HEK293 (cell line): ENCODE data around the gene FSD1.
A peak's percentile ranks its signal among the peaks of the same experiment; 100 is the strongest.

Experiments
- CTCF ChIA-PET: fragments of 350-600 bp; formaldehyde crosslinking; extraction: SDS; loops from one replicate; lab custom pipeline; 2021; ENCODE audit warnings: antibody characterized with exemption; lab: Yijun Ruan, JAX
- POLR2A ChIA-PET: fragments of 300-600 bp; formaldehyde crosslinking; extraction: SDS; loops from one replicate; lab custom pipeline; 2020; ENCODE audit warnings: antibody characterized with exemption, inconsistent platforms; lab: Yijun Ruan, JAX
- H3K27ac ChIP-seq: fragments of 200-500 bp; sonication (Bioruptor generic); 2 replicates; pipeline ENCODE4 v1.5.1; 2014; ENCODE audit warnings: low read depth, low read length, control low read depth, inconsistent platforms; ENCODE audit errors: extremely low read depth
- H3K36me3 ChIP-seq, 2 experiments: fragments of 200-500 bp in 1 of 2; sonication (Bioruptor generic) in 1 of 2; 1 replicate in 1 of 2; 2 replicates in 1 of 2; pipeline ENCODE4 v1.5.1; 2014 to 2017; ENCODE audit warnings: inconsistent platforms in 2 of 2, low read length in 2 of 2; ENCODE audit not compliant: control insufficient read depth in 2 of 2, insufficient read depth in 1 of 2
- H3K4me1 ChIP-seq: fragments of 200-500 bp; sonication (Bioruptor generic); 2 replicates; pipeline ENCODE4 v1.5.1; 2014; ENCODE audit warnings: mild to moderate bottlenecking, low read length, inconsistent platforms; ENCODE audit not compliant: control insufficient read depth, insufficient read depth
- H3K4me3 ChIP-seq: 2 replicates; pipeline ENCODE4 v1.5.1; 2011; ENCODE audit warnings: low read depth, mild to moderate bottlenecking, control low read depth, low read length, moderate library complexity
- H3K9me3 ChIP-seq: fragments of 200-500 bp; sonication (Bioruptor generic); 2 replicates; pipeline ENCODE4 v1.5.1; 2014; ENCODE audit warnings: low read depth, low read length, inconsistent platforms; ENCODE audit not compliant: control insufficient read depth, insufficient read depth
- EGR2 ChIP-seq: fragments of 450-650 bp; formaldehyde crosslinking; IDR thresholded peaks from 2 replicates; pipeline ENCODE4 v1.5.1; 2016; ENCODE audit warnings: low read depth, missing biosample characterization, missing genetic modification characterization
- FEZF1 ChIP-seq: fragments of 450-650 bp; formaldehyde crosslinking; IDR thresholded peaks from 2 replicates; pipeline ENCODE4 v1.5.1; 2016; ENCODE audit warnings: missing biosample characterization, missing genetic modification characterization
- GLIS1 ChIP-seq: fragments of 450-650 bp; formaldehyde crosslinking; IDR thresholded peaks from 2 replicates; pipeline ENCODE4 v1.5.1; 2016; ENCODE audit warnings: missing biosample characterization, missing genetic modification characterization
- KLF17 ChIP-seq: fragments of 450-650 bp; formaldehyde crosslinking; IDR thresholded peaks from 2 replicates; pipeline ENCODE4 v1.5.1; 2016; ENCODE audit warnings: missing biosample characterization, missing genetic modification characterization
- MEIS1 ChIP-seq: sonication (generic); formaldehyde crosslinking; IDR thresholded peaks from 2 replicates; pipeline ENCODE4 v1.8.1; 2022; ENCODE audit warnings: missing genetic modification reagents, mild to moderate bottlenecking, borderline replicate concordance
- MZF1 ChIP-seq: fragments of 450-650 bp; formaldehyde crosslinking; IDR thresholded peaks from 2 replicates; pipeline ENCODE4 v1.5.1; 2017; ENCODE audit warnings: missing biosample characterization, missing genetic modification characterization, borderline replicate concordance
- ZBTB48 ChIP-seq: fragments of 450-650 bp; formaldehyde crosslinking; IDR thresholded peaks from 2 replicates; pipeline ENCODE4 v1.5.1; 2016; ENCODE audit warnings: missing biosample characterization, missing genetic modification characterization
- ZFHX2 ChIP-seq: fragments of 450-650 bp; formaldehyde crosslinking; conservative IDR thresholded peaks from 2 replicates; pipeline ENCODE4 v1.5.1; 2016; ENCODE audit warnings: missing biosample characterization, missing genetic modification characterization
- ZFP69B ChIP-seq: fragments of 450-650 bp; formaldehyde crosslinking; IDR thresholded peaks from 2 replicates; pipeline ENCODE4 v1.5.1; 2016; ENCODE audit warnings: missing biosample characterization, missing genetic modification characterization
- ZNF155 ChIP-seq: fragments of 450-650 bp; formaldehyde crosslinking; IDR thresholded peaks from 2 replicates; pipeline ENCODE4 v1.5.1; 2016; ENCODE audit warnings: missing biosample characterization, missing genetic modification characterization
- ZNF184 ChIP-seq: fragments of 450-650 bp; IDR thresholded peaks from 2 replicates; pipeline ENCODE4 v1.5.1; 2018; ENCODE audit warnings: missing biosample characterization, mild to moderate bottlenecking, missing genetic modification characterization
- ZNF404 ChIP-seq: fragments of 450-650 bp; formaldehyde crosslinking; IDR thresholded peaks from 2 replicates; pipeline ENCODE4 v1.5.1; 2017; ENCODE audit warnings: missing biosample characterization, missing genetic modification characterization
- ZNF530 ChIP-seq: fragments of 450-650 bp; formaldehyde crosslinking; IDR thresholded peaks from 2 replicates; pipeline ENCODE4 v1.5.1; 2016; ENCODE audit warnings: low read depth, missing biosample characterization, missing genetic modification characterization
- ZNF610 ChIP-seq: fragments of 450-650 bp; formaldehyde crosslinking; IDR thresholded peaks from 2 replicates; pipeline ENCODE4 v1.5.1; 2016; ENCODE audit warnings: missing biosample characterization, missing genetic modification characterization, borderline replicate concordance
- ZNF621 ChIP-seq: fragments of 450-650 bp; formaldehyde crosslinking; IDR thresholded peaks from 2 replicates; pipeline ENCODE4 v1.5.1; 2017; ENCODE audit warnings: missing biosample characterization, missing genetic modification characterization
- ZNF660 ChIP-seq: fragments of 450-650 bp; IDR thresholded peaks from 2 replicates; pipeline ENCODE4 v1.5.1; 2018; ENCODE audit warnings: missing biosample characterization, mild to moderate bottlenecking, missing genetic modification characterization
- ZNF701 ChIP-seq: fragments of 450-650 bp; formaldehyde crosslinking; IDR thresholded peaks from 2 replicates; pipeline ENCODE4 v1.5.1; 2016; ENCODE audit warnings: missing biosample characterization, missing genetic modification characterization
- ZNF777 ChIP-seq: fragments of 450-650 bp; formaldehyde crosslinking; IDR thresholded peaks from 2 replicates; pipeline ENCODE4 v1.5.1; 2017; ENCODE audit warnings: missing biosample characterization, missing genetic modification characterization, borderline replicate concordance
- TF ChIP-seq, protein P1 (sequence below): fragments of 450-650 bp; formaldehyde crosslinking; conservative IDR thresholded peaks from 2 replicates; pipeline ENCODE4 v1.5.1; 2016; ENCODE audit warnings: low read depth, missing biosample characterization, missing genetic modification characterization
- TF ChIP-seq, protein P2 (sequence below): fragments of 450-650 bp; formaldehyde crosslinking; IDR thresholded peaks from 2 replicates; pipeline ENCODE4 v1.5.1; 2016; ENCODE audit warnings: missing biosample characterization, missing genetic modification characterization

Gene FSD1

DNA sequence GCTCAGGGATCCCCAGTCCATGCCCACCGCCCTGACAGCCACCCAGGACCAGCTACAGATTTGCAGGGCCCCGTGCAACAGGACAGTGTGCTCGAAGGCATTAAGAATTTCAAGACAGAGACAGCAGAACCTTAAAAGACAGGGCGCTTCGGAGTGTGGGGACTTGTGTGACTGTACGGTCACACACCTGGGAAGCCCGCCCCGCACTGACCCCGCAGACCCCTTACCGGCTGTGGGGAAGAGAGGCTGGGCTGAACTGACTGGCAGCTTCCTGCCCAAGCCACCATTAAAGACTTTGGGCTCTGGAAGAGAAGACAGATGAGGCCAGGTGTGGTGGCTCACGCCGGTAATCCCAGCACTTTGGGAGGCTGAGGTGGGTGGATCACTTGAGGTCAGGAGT lies 19.8 kb downstream of the FSD1 start (continued):
- TF ChIP-seq ZNF404 (tag by site-specific recombination) (no peak), GLIS1 (tag by site-specific recombination) (no peak), ZNF701 (no peak), ZNF621 (tag by site-specific recombination) (no peak), KLF17 (tag by site-specific recombination) (no peak), ZNF184 (no peak), MZF1 (tag by site-specific recombination) (no peak), ZNF777 (tag by site-specific recombination) (no peak)
- TF ChIP-seq, protein P1, sequence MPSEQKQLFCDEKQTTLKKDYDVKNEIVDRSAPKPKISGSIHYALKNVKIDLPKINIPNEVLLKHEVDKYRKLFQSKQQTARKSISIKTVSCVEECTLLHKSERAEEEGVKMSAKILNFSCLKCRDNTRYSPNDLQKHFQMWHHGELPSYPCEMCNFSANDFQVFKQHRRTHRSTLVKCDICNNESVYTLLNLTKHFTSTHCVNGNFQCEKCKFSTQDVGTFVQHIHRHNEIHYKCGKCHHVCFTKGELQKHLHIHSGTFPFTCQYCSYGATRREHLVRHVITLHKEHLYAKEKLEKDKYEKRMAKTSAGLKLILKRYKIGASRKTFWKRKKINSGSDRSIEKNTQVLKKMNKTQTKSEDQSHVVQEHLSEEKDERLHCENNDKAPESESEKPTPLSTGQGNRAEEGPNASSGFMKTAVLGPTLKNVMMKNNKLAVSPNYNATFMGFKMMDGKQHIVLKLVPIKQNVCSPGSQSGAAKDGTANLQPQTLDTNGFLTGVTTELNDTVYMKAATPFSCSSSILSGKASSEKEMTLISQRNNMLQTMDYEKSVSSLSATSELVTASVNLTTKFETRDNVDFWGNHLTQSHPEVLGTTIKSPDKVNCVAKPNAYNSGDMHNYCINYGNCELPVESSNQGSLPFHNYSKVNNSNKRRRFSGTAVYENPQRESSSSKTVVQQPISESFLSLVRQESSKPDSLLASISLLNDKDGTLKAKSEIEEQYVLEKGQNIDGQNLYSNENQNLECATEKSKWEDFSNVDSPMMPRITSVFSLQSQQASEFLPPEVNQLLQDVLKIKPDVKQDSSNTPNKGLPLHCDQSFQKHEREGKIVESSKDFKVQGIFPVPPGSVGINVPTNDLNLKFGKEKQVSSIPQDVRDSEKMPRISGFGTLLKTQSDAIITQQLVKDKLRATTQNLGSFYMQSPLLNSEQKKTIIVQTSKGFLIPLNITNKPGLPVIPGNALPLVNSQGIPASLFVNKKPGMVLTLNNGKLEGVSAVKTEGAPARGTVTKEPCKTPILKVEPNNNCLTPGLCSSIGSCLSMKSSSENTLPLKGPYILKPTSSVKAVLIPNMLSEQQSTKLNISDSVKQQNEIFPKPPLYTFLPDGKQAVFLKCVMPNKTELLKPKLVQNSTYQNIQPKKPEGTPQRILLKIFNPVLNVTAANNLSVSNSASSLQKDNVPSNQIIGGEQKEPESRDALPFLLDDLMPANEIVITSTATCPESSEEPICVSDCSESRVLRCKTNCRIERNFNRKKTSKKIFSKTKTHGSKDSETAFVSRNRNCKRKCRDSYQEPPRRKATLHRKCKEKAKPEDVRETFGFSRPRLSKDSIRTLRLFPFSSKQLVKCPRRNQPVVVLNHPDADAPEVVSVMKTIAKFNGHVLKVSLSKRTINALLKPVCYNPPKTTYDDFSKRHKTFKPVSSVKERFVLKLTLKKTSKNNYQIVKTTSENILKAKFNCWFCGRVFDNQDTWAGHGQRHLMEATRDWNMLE, result no peak

DNA sequence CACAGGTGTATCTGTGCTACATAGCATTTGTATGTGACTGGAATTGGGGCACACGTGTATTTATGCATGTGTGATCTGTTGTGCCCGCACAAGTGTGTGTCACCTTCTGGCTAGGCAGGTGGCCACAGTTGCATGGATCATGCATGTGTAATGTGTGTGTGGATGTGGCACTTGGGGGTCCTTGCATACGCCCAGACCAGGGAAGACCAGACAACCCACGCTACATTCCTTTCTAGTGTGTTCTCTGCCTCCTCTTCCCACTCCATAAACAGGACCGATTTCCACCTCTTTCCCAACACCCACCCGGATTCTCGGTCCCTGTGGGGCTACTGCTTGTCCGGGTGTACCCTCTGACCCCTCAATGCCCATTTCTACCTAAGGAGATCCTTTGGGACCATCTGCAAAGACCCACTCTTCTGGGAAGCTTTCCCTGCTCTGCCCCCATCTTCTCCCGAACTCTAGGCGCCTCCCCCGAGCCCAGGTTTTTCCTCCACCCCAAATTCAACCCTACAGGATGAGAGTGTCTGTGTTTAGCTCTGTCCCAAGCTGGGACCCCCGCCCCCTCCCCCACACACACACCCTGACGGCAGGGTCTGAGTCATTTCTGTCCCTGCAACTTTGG lies 21.9 kb downstream of the FSD1 start:
- Histone ChIP-seq H3K9me3 (no peaks in the 10 kb centered on the region), H3K4me3 (no peak overlapping the region), H3K27ac (no peak overlapping the region), H3K4me1 (no peaks in the 10 kb centered on the region), H3K36me3 (no peaks in the 10 kb centered on the region)
- ChIA-PET POLR2A (interaction anchor here (3.8 kb wide), 1 partner anchor 17 kb away, joined by 16 read pairs; the partner anchor contains the start of gene MPND), CTCF (no interaction called here)
- TF ChIP-seq MEIS1 (CRISPR knock-in tag) (no peak), ZNF660 (tag by site-specific recombination) (no peak), ZFP69B (tag by site-specific recombination) (no peak), FEZF1 (tag by site-specific recombination) (no peak), ZNF610 (tag by site-specific recombination) (no peak), ZFHX2 (tag by site-specific recombination) (peak; percentile 14; the same call in 1 of the 2 replicates), ZBTB48 (tag by site-specific recombination) (peak; percentile 54), ZNF530 (tag by site-specific recombination) (no peak), EGR2 (tag by site-specific recombination) (peak; percentile 30; the same call in 1 of the 2 replicates), ZNF155 (tag by site-specific recombination) (no peak)
- TF ChIP-seq, protein P2, sequence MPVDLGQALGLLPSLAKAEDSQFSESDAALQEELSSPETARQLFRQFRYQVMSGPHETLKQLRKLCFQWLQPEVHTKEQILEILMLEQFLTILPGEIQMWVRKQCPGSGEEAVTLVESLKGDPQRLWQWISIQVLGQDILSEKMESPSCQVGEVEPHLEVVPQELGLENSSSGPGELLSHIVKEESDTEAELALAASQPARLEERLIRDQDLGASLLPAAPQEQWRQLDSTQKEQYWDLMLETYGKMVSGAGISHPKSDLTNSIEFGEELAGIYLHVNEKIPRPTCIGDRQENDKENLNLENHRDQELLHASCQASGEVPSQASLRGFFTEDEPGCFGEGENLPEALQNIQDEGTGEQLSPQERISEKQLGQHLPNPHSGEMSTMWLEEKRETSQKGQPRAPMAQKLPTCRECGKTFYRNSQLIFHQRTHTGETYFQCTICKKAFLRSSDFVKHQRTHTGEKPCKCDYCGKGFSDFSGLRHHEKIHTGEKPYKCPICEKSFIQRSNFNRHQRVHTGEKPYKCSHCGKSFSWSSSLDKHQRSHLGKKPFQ (tag by site-specific recombination), result no peak
